ENCODE data around the gene PIP4P1.
"Not testable (repeated sequence)": the region's sequence is repeated elsewhere in the genome, so short reads cannot be mapped to it uniquely, and the experiment has no call there.

Gene PIP4P1

GRCh38 chr14:20476776-20477175, 15.5 kb upstream of the PIP4P1 start:
- DNase-seq (ENCODE audit: low read depth): no peak

- no peak for DNase-seq (ENCODE audit: low read depth)
Observed at GRCh38 chr14:20472536-20473169, 11.4 kb upstream of the PIP4P1 start.

GRCh38 chr14:20470603-20470901, 9.3 kb upstream of the PIP4P1 start:
- no peak for DNase-seq (ENCODE audit: low read depth)

GRCh38 chr14:20469890-20470602, 8.8 kb upstream of the PIP4P1 start:
- peak; percentile 6 for DNase-seq (ENCODE audit: low read depth)

- DNase-seq (ENCODE audit: low read depth): peak; percentile 75
Observed at GRCh38 chr14:20469242-20469889, 8.1 kb upstream of the PIP4P1 start, which contains the start of gene PNP. Gene PNP (plus strand): TSS chr14:20469406. CDS start chr14:20469525, 119 bp downstream.

- no peak for DNase-seq (ENCODE audit: low read depth)
Observed at GRCh38 chr14:20468764-20469241, 7.6 kb upstream of the PIP4P1 start.

- DNase-seq (ENCODE audit: low read depth): peak; percentile 56
Observed at GRCh38 chr14:20460458-20461224, 593 bp downstream of the PIP4P1 start.

GRCh38 chr14:20458031-20458789, 3.0 kb downstream of the PIP4P1 start:
- DNase-seq (ENCODE audit: low read depth): no peak

GRCh38 chr14:20456971-20457370, 4.3 kb downstream of the PIP4P1 start:
- DNase-seq (ENCODE audit: low read depth): no peak

GRCh38 chr14:20455355-20456300, 5.6 kb downstream of the PIP4P1 start:
- DNase-seq (ENCODE audit: low read depth): no peak

- DNase-seq (ENCODE audit: low read depth): peak; percentile 94
Observed at GRCh38 chr14:20454516-20455354, 6.5 kb downstream of the PIP4P1 start, which contains the start of the genes APEX1 and OSGEP. Gene APEX1 (plus strand): TSS chr14:20455226. CDS start chr14:20455646, 420 bp downstream. Gene OSGEP (minus strand): TSS chr14:20454812. CDS start chr14:20454683, 129 bp downstream.

- not testable (repeated sequence) for DNase-seq (ENCODE audit: low read depth)
Observed at GRCh38 chr14:20452831-20453230, 8.4 kb downstream of the PIP4P1 start.

- no peak for DNase-seq (ENCODE audit: low read depth)
Observed at GRCh38 chr14:20446889-20447288, 14.3 kb downstream of the PIP4P1 start.

- not testable (repeated sequence) for DNase-seq (ENCODE audit: low read depth)
Observed at GRCh38 chr14:20443650-20444049, 17.6 kb downstream of the PIP4P1 start.

- DNase-seq (ENCODE audit: low read depth): no peak
Observed at GRCh38 chr14:20441461-20441860, 19.8 kb downstream of the PIP4P1 start.

GRCh38 chr14:20440882-20441281, 20.4 kb downstream of the PIP4P1 start:
- DNase-seq (ENCODE audit: low read depth): no peak

GRCh38 chr14:20440465-20440864, 20.8 kb downstream of the PIP4P1 start:
- no peak for DNase-seq (ENCODE audit: low read depth)

GRCh38 chr14:20438664-20439063, 22.6 kb downstream of the PIP4P1 start:
- DNase-seq (ENCODE audit: low read depth): no peak

- no peak for DNase-seq (ENCODE audit: low read depth)
Observed at GRCh38 chr14:20436363-20436755, 24.9 kb downstream of the PIP4P1 start.
